GM23248 (cell line): ENCODE data around the gene STOML2.

Experiments
- EZH2 ChIP-seq: fragments of 200-600 bp; sonication (generic); IDR thresholded peaks from 2 replicates; pipeline ENCODE4 v1.6.1; 2018; ENCODE audit warnings: antibody characterized with exemption, mild to moderate bottlenecking; ENCODE audit not compliant: insufficient read depth, poor library complexity, severe bottlenecking
- EZH2phosphoT487 ChIP-seq: fragments of 200-600 bp; sonication (generic); IDR thresholded peaks from 2 replicates; pipeline ENCODE4 v1.6.1; 2018; ENCODE audit warnings: antibody characterized with exemption, moderate library complexity, mild to moderate bottlenecking, low read depth; ENCODE audit not compliant: insufficient read depth

DNA sequence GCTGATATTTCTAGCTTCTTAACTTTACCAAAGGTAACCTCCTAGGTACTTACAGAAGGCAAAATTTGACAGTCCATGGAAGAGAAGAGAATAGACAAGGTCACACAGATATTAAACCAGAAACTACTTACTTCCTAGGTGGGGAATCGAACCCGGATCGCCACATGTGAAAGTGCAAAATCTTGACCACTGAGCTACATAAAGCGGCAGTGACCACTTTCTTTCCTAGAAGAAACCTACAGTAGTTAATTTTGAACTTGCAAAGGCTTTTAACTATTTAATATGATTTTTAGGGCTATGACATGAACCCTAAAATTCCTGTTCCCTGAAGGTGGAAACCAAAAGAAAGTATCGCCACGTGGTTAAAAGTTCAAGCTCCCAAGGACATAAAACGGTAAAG, 33.1 kb upstream of the STOML2 start:
- no peak for TF ChIP-seq EZH2
- no peak for TF ChIP-seq EZH2phosphoT487
